GM18502 (cell line): ENCODE data around the gene GRB10.
"Not testable (repeated sequence)": the region's sequence is repeated elsewhere in the genome, so short reads cannot be mapped to it uniquely, and the experiment has no call there.

Experiments used
- ATAC-seq: cut with Tn5 transposase; IDR thresholded peaks from one replicate; pipeline ENCODE4 v1.9.1; 2021; ENCODE audit warnings: mild to moderate bottlenecking; ENCODE audit not compliant: unreplicated experiment, poor library complexity

Gene GRB10

DNA sequence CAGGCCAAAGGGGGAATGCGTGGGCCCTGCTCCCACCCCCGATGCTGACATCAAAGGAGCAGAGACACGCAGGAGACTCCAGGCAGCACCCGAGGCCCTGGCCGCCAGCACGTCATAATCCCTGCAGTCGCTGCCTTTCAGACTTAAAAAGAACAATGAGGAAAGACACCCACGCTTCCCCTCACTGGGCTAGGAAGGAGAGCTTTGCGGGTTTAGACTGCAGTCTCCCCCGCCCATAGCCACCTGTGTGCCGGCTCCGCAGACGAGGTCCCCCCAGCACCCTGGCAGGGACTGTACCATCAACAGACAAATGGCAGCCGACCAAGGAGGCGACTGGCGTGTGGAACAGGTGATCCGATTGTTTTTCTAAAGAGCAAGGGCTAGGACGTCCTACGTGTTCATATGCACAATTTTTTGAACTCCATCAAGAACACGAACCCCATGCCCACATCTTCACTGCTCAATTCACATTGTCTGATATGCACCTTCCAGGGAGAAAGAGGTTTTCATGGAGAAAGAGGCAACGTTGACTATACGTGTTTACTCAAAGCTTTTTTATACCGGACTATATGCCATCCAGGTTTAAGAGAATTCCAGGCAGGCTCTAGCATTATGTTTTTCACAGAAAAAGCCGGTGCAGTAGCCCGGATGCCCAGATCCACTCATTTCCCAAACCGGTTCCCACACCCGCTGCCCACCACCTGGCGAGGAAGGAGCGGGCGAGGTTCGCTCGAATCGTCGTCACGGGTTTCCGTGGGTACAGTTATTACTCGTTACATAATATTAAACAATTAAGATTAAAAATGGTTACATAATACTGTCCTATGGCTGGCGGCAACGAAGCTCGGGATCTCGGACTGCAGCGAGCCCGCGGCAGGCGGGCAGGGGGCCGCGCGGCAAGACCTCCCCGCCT, 1.1 kb downstream of the GRB10 start:
- ATAC-seq = no peak

DNA sequence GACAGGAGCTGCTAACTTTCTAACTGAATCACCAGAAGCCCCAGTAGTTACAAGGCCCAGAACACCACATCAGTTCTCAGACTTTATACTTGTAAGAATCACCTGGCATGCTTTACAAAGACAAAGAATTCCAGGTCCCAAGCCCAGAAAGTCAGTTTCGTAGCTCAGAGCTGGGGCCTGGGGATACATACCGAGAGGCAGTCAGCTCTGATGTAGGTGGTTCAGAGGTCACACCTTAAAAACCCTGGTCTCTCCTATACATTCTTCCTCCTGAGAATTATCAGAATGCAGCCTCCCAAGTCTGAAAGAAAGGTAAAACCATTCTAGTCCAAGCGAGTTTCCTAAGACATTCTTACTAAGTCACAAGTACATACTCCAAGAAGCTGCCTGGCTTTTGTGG, 2.3 kb downstream of the GRB10 start:
- no peak for ATAC-seq

- ATAC-seq = no peak
Measured at GRCh38 chr7:50779427-50779826, 3.3 kb downstream of the GRB10 start.

DNA sequence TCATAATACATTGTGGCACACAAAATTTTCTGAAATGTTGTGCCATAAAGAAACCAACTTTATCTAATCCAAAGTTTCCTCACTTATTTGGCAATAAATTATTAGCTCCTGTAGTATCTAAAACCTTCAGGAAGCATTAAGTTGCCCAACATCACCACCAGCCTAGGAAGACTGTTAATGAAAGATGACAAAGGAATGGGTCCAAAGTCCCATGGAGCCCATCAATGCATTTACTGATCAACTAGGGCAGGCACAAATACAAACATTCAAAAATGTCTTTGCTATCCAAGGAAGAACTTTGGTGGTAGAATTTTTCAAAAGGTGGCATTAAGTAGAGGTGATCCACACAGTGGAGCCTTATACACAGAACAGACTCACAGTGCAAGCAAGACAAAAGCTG, 4.5 kb downstream of the GRB10 start:
- no peak for ATAC-seq

DNA sequence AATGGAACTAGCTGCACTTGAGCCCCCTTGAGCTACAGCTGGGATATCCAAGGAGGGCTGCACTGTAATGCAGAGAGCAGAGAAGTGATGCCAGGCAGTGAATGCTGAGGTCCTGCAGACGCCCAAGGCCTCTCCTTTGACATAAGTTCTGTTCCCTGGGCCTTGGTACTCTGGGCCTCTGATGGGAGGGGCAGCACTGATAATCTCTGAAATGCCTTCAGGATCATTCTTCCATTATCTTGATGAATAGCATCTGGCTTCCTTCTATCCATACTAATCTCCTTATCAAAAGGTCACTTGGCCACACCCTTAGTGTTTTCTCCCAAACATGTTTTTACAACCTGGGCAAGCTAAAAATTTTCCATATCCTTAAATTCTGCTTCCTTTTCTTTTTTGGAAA, 6.9 kb downstream of the GRB10 start:
- ATAC-seq = no peak

GRCh38 chr7:50775231-50775630, 7.5 kb downstream of the GRB10 start:
- no peak for ATAC-seq

DNA sequence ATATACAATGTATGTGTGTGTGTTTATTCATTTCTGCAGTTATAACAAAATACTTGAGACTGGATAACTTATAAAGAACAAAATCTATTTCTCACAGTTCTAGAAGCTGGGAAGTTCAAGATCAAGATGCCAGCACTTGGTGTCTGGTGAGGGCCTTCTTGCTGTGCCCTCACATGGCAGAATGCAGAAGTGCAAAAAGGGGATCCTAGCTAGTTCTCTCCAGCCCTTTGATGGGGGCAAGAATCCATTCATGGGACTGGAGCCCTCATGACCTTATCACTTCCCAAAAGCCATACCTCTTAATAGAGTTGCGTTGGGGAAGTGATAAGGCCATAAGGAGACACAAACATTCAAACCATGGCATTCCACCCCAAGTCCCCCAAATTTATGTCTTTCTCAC, 8.4 kb downstream of the GRB10 start:
- no peak for ATAC-seq

DNA sequence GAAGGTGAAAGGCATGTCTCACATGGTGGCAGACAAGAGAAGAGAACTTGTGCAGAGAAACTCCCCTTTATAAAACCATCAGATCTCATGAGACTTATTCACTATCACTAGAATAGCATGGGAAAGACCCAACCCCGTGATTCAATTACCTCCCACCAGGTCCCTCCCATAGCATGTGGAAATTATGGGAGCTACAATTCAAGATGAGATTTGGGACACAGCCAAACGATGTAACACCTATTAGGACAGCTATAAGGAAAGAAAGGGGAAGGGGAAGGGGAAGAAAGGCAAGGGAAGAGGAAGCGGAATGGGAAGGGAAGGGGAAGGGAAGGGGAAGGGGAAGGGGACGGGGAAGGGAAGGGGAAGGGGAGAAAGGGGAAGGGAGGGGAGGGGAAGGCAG, 9.6 kb downstream of the GRB10 start:
- ATAC-seq = not testable (repeated sequence)

DNA sequence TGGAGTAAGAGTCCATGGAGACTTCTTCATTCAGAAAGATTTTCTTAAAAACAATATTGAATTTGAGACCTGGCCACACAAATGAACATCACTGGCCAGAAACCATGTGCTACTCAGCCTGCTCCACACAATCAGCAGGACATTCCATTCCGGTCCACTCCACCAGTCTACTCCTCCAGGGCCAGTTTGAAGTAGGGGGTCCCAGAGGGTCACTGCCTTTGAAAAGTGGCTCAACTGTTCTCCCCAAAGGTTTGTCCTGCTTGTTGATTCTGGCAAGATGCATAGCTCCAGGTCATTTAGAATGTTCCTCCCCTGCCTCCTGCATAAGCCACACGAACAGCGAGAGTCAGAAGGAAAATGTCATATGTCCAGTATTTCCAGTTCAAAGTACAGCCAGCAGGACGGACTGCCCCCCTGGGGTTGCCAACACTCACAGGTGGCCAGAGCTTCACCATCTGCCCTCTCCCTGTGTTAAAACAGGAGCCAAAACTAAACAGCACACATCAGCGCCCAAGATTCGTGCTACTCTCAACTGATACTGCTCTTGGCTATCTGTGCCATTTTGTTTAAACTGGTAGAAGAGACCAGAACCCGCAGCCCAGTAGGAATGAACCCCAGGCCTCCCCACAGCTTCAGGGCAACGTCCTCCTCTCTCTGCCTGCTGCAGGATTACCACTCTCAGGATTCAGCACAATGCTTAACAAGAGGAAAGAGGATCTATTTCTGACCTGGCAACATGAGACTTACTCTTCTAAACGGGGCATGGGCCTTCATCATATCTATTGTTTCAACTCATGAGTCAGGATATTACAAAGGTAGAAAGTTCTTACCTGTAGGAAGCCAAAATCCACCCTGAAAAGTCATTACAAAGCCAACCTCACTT, 11.3 kb downstream of the GRB10 start:
- ATAC-seq = no peak

- ATAC-seq = no peak
Measured at GRCh38 chr7:50768485-50769474, 13.9 kb downstream of the GRB10 start.

DNA sequence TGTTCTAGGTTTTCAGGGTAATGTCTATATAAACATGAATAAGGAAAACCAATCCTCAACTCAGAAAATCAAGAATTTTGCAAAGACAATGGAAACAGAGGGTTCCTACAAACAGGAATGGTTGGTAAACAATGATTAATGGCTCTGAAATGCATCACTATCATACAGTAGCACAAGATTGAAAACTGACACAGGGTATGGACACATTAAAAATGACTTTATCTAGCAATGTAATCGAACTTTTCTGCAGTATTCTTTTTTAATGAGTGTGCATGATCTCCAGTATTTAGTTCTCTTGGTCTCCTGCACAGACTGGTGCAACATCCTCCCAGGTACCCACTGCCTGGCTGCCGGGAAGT, 15.9 kb downstream of the GRB10 start:
- no peak for ATAC-seq

- no peak for ATAC-seq
Measured at GRCh38 chr7:50766106-50766848, 16.4 kb downstream of the GRB10 start.

DNA sequence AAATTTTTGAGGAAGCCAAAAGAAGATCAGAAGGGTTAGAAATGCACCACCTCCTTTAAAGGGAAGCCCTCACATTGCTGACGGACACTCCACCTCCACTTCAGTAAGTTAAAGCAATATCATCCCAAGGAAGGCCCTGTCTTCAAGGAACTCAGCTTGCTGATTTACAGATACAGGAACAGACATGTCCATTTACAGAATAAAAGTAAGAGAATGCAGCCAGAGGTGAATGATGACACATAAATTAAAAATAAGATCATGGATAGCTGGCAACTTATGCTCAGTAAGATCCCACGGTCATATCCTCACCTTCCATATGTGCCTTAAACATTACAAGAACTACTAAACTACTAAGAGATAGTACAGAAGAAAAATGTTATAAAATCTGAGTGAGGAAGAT, 20.4 kb downstream of the GRB10 start:
- ATAC-seq = no peak

GRCh38 chr7:50761713-50762112, 21.0 kb downstream of the GRB10 start:
- ATAC-seq = no peak

- no peak for ATAC-seq
Measured at GRCh38 chr7:50757703-50758390, 24.8 kb downstream of the GRB10 start.

DNA sequence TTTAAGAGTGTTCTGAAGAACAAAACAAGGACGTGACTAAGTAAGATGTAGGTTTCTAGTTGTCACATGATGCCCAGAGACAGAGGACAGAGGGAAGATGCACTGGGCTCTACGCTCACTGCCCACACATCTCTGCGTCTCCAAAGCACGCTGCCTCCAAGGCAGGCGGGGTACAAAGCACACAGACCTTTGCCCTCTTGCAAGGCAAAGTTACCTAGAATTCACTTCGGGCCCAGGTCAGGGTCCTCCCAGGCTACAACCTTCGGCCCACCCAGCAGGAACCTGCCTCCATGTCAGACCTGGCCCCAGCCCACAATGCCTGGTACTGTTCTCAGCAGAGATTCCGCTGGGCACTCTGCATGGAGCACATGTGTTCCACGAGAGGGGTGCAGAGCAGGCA, 26.5 kb downstream of the GRB10 start:
- no peak for ATAC-seq

DNA sequence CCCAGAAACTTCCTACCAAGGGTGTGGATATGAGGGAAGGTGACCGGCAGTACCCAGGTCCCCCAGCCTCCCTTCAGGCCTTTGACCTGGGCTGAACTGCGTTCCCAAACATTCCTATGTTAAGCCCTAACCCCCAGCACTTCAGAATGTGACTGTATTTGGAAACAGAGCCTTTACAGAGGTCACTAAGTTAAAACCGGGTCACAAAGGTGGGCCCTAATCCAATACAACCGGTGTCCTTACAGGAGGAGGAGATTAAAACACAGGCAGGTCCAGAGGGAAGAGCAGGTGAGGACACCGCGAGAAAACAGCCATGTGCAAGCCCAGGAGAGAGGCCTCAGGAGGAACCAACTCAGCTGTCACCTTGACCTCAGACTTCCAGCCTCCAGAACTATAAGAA, 28.0 kb downstream of the GRB10 start:
- ATAC-seq = no peak

- no peak for ATAC-seq
Measured at GRCh38 chr7:50754241-50754640, 28.5 kb downstream of the GRB10 start.

- no peak for ATAC-seq
Measured at GRCh38 chr7:50752422-50752821, 30.3 kb downstream of the GRB10 start.
